OCI-LY7 (cell line): ENCODE measurements around the gene RANBP9.

Experiments used
- EZH2phosphoT487 ChIP-seq: fragments of 200-600 bp; sonication (generic); IDR thresholded peaks from 2 replicates; pipeline ENCODE4 v1.6.1; 2018; ENCODE audit warnings: low read depth, borderline replicate concordance, mild to moderate bottlenecking, mixed run types, antibody characterized with exemption, low read length, moderate library complexity, mixed read lengths
- TF ChIP-seq, protein P1 (sequence below): fragments of 200-600 bp; sonication (generic); conservative IDR thresholded peaks from 2 replicates; pipeline ENCODE4 v1.5.1; 2014; ENCODE audit warnings: mild to moderate bottlenecking, antibody characterized with exemption, low read length, moderate library complexity, mixed read lengths

DNA sequence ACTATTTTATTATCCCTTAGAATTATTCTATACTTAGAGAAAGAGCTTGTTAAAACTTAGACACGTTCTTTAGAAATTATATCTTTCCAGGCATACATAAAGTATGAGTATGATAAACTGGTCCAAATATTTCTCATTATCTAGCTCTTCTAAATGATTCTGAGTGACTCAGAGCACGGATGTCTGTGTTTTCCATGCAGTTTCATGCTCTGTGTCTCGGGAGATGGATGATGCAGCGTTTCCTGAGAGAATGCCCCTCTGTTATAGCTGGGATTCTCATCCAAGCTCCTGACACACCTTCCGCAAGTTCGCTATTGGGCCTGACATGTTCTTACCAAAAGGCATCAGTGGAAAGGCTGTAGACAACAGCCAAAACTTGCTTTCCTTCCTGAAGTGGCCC, 117.9 kb downstream of the RANBP9 start:
- TF ChIP-seq, protein P1, sequence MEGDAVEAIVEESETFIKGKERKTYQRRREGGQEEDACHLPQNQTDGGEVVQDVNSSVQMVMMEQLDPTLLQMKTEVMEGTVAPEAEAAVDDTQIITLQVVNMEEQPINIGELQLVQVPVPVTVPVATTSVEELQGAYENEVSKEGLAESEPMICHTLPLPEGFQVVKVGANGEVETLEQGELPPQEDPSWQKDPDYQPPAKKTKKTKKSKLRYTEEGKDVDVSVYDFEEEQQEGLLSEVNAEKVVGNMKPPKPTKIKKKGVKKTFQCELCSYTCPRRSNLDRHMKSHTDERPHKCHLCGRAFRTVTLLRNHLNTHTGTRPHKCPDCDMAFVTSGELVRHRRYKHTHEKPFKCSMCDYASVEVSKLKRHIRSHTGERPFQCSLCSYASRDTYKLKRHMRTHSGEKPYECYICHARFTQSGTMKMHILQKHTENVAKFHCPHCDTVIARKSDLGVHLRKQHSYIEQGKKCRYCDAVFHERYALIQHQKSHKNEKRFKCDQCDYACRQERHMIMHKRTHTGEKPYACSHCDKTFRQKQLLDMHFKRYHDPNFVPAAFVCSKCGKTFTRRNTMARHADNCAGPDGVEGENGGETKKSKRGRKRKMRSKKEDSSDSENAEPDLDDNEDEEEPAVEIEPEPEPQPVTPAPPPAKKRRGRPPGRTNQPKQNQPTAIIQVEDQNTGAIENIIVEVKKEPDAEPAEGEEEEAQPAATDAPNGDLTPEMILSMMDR = no peak
- TF ChIP-seq EZH2phosphoT487 = no peak
